IPS DF 4.7 (cell line): Measurements from ENCODE around the gene CAPN14.

ENCODE experiments used
- DNase-seq: peaks from one replicate; pipeline ENCODE4 v3.0.0-alpha.2; 2013; ENCODE audit warnings: low spot score; ENCODE audit errors: extremely low read depth

The CAPN14 gene

DNA sequence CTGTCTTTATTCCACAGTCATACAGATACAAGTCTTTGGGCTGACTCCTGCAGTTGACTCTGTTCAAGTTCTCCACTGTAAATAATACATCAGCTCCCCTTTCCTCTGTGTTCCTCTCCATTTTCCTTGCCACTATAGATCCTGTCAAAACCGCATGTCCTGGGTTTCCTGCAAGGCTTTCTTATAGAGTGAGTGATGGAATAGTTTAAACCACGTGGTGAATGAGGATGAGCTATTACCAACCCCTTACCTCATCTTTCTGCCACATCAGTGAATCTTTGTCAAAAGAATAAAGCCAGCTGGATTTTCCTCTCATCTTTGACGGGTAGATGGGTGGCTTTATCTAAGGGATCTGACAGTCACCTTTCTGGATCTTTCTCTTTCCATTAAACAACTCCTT is 75.2 kb downstream of the CAPN14 start:
- DNase-seq: no peak

- no peak for DNase-seq
These were observed 75.8 kb downstream of the CAPN14 start for GRCh38 chr2:31141443-31142085.

GRCh38 chr2:31140151-31140550 is 77.2 kb downstream of the CAPN14 start:
- DNase-seq: no peak

GRCh38 chr2:31139671-31140070 is 77.6 kb downstream of the CAPN14 start:
- DNase-seq: no peak

DNA sequence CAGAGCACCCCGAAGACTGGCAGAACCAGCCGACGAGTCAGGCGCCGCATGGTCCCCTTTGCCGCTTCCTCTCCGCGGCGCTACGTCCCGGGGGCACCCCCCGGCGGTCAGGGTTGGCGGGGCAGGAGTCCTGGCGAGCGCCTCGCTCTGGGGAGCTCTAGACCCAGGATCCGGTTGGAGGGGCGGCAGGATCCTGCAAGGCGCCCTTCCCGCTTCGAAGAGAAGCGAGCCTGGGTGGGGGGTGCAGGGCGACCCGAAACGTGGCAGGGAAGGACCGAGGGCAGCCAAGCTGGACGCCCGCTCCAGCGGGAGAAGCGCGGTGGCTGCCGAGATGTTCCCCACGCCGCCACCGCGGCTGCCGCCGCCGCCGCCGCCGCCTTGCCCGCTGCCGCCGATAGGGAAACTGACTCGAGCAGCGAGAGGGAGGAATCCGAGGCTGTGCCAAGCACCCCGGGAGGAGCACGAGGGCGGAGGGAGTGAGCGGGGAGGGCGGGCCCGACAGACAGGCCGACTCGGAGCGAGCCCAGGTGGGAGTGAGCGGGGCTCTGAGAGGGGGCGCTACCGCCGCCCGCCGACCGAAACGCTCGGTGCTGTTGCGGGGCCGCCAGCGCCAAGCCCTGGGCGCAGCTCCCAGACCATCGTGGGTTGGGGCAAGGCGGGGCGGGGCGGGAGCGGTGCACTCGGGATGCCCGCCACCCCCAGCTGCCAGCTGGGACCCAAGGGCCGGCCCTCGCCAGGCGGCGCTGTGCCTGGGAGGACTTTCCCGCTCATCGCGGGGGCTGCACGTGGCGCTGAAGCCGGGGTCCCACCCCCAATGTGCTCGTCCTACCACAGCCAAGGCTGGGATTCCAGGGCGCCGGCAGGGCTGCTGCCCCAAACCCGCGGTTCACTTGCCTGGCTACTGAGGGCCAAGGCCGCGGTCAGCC is 79.0 kb downstream of the CAPN14 start, which contains the start of gene GALNT14:
GALNT14 (minus strand) TSS at position 404 of the 926 bp plus-strand sequence; CDS start at position 50, 354 bp downstream.
- DNase-seq: no peak

GRCh38 chr2:31137211-31138036 is 79.9 kb downstream of the CAPN14 start:
- no peak for DNase-seq

DNA sequence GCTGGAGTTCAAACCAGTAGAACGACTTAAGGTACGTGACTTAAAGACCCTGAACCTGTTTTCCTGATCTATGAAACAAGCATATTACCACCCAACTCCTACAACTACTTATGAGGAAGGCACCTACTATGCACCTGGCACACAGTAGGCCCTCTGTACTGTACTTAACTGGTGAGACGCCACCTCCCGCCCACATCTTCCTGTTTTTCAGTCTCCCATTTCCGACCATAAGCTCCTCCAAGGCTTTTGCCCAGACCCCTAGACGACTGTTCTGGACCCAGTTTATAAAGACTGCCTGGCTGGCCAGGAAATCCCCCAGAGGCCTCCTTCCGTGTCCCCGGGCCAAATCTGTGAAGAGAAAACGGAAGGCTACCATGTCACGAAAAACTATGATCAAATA is 80.6 kb downstream of the CAPN14 start:
- no peak for DNase-seq

DNA sequence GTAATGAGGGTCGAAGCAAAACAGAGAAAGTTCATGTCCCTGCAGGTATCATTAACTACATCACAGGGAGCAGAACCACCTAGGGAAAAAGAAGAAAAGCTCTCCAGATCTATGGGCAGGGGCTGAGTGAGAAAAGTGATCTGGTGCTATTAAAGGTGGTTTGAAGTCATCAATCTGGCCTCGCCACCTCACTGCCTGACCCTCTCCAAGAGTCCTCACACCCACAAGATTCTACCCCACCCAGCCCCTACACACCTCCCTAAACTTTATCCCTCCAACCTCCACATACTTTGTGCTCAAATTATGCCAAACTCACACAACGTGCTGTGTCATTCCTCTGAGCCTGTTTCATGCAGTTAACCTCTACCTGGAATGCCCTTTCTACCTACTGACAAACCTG is 81.3 kb downstream of the CAPN14 start:
- DNase-seq: no peak

- DNase-seq: no peak
These were observed 82.8 kb downstream of the CAPN14 start for GRCh38 chr2:31134480-31134879.

GRCh38 chr2:31132786-31133185 is 84.5 kb downstream of the CAPN14 start:
- DNase-seq: no peak

GRCh38 chr2:31131871-31132270 is 85.4 kb downstream of the CAPN14 start:
- DNase-seq: no peak

DNA sequence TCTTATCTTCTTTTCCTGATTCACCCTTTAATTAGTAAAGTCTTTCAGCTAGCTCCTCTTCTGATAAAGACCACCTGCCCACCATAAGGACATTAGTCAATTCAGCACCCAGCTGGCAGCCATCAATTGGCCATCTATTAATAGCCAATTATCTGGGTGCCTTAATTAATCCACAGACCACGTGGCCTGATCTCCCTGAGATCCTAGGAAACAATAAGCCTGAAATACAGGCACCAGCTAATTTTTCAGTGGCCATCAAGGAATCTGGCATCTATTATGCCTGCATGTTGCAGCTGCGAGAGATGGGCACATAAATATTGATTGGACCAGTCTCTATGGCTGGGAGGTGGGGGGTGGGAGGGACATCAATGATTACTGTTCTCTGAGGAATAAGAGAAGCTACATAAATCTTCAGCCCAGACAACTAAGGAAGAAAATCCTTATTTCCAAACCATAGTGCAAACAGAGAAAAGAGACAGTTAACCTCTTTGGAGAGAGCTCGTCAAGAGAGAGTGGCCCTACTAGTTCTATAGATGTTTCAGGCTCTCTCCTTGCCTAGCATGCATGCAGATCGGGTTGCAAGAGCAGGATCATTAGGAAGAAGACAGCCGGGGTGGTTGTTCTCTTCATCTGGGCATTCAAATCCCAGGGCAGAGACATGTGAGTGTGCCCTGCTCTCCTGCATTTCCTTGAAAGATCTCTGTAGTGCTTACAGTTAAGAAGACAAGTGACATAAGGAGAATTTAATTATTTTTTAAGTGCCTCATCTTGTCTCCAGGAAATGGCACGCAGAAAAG is 87.7 kb downstream of the CAPN14 start:
- no peak for DNase-seq

GRCh38 chr2:31127931-31128330 is 89.4 kb downstream of the CAPN14 start:
- DNase-seq: no peak

DNA sequence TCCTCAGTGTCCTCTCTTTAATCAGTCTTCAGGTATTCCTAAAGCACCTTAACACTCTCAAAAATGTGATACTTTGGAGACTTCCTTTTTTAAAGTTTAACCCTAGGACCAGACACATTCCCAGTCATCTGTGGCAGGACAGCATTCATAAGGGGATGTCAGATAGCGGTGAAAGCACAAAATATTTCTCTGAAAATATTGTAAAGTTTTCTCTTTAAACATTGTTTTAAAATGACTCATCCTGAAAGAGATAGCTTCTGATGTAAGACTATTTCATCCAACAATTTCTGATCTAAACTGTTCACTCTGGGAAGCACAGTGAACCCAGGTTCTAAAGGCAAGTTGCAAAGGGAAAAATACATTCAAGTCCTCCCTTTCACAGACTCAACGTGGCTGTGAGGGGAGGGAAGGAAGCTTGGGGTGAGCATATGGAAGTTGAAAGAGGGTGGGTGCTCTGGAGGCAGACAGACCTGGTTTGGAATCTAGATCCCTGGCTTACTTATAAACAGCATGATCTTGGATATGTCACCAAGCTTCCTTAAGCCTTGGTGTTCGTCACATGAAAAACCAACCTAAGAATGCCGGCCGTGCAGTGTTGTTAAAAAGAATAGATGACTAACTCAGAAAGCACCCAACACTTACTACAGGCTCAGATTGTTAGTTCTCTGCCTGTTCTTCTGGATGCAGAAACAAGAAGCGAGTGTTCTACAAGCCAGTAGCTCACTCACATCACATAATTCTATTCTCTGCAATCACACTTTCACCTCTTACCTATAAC is 91.2 kb downstream of the CAPN14 start:
- no peak for DNase-seq

DNA sequence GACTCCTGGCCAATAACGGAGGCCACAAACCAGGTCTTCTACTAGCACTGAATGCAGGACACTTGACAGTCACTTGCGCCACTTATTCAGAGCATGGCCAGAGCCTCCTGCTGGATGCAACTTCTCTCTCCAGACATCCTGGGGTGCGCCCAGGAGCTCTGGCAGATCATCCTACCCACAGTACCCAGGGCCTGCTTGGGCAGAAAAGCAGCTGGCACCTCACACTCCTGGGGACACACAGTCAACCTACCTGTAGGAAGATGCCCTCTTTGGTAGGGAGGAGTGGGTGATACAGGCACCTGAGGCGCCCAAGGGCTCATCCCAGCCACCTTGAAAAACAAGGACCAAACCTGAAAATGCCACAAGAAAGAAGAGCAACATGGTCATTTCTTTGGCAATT is 92.4 kb downstream of the CAPN14 start:
- no peak for DNase-seq
